ENCODE measurements around the gene CHRNB4. TPM values are rescaled to one million over a fixed set of nuclear protein-coding genes. Genes with fewer than 3 reads are reported as not detected.

The CHRNB4 gene
- total and polyA plus RNA-seq, 9 donors = 0.12 to 1.0 (median 0.25) TPM; not detected in 5

DNA sequence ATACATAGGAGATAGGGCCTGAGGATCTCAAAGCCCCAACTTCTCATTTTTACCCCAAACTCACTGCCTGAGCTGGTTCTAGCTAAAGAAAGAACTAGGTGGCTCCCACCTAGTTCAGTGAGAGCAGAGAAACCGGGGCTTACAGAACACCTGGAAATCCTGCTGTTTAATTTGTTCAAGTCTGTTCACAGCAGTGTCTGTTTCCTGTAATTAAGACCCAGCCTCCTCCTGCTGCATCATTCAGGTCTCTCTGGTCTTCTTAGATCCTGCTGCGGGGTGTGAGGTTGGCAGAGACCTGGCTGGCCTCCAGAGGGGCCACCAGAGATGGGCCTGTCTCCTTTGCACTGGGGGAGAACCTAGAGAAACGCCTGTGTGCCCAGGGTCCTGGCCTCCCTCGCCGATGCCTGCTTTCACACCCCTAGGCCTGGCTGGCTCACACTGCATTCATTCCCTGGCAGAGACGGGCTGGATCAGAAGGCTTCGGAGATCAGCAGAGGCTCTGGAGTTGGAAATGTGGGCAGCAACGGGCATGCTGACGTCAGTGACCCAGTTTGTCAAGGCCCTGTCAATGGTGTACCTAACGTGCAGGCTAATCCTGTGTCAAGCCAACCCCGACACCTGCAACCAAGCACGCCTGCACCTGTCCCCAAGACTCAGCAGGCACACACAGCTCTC, 15.3 kb downstream of the CHRNB4 start:
- no peaks in the 10 kb centered on the region for H3K4me1 ChIP-seq (ENCODE audit: insufficient read depth)
- intact Hi-C loops (cut with DNase I) = loop anchor here in 3 of 4 donors (5.0 to 10.0 kb wide), 4 partner anchors 77 to 559 kb away; no protein-coding TSS in a partner anchor

GRCh38 chr15:78624651-78625590, 16.1 kb downstream of the CHRNB4 start:
- Histone ChIP-seq H3K27ac (no peak overlapping the region), H3K4me3 (no peak overlapping the region), H3K9me3 (no peaks in the 10 kb centered on the region), H3K36me3 (no peaks in the 10 kb centered on the region), H3K27me3 (no peaks in the 10 kb centered on the region), H3K4me1 (ENCODE audit: insufficient read depth) (peaks cover under 1% of the 10 kb centered on the region)
- WGBS, 3 donors = 83 to 88% (median 84%) methylated on average over 17 of the region's 17 CpGs
- DNase-seq = no peak
- intact Hi-C loops (cut with DNase I) = loop anchor here in 3 of 4 donors (5.0 to 10.0 kb wide), 4 partner anchors 77 to 560 kb away; no protein-coding TSS in a partner anchor
- TF ChIP-seq POLR2A (IDR thresholded peaks at IDR 0.05) = no peak
- no peak for TF ChIP-seq EP300 (IDR thresholded peaks at IDR 0.05)
- TF ChIP-seq, protein P1, sequence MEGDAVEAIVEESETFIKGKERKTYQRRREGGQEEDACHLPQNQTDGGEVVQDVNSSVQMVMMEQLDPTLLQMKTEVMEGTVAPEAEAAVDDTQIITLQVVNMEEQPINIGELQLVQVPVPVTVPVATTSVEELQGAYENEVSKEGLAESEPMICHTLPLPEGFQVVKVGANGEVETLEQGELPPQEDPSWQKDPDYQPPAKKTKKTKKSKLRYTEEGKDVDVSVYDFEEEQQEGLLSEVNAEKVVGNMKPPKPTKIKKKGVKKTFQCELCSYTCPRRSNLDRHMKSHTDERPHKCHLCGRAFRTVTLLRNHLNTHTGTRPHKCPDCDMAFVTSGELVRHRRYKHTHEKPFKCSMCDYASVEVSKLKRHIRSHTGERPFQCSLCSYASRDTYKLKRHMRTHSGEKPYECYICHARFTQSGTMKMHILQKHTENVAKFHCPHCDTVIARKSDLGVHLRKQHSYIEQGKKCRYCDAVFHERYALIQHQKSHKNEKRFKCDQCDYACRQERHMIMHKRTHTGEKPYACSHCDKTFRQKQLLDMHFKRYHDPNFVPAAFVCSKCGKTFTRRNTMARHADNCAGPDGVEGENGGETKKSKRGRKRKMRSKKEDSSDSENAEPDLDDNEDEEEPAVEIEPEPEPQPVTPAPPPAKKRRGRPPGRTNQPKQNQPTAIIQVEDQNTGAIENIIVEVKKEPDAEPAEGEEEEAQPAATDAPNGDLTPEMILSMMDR (IDR thresholded peaks at IDR 0.05) = no peak

More for the DNA sequence above, 15.3 kb downstream of the CHRNB4 start:
- H3K9me3 ChIP-seq = no peaks in the 10 kb centered on the region
- no peaks in the 10 kb centered on the region for H3K27me3 ChIP-seq
- TF ChIP-seq EP300 (IDR thresholded peaks at IDR 0.05) (no peak), POLR2A (IDR thresholded peaks at IDR 0.05) (no peak)
- TF ChIP-seq, protein P1 (IDR thresholded peaks at IDR 0.05) = no peak
- no peaks in the 10 kb centered on the region for H3K36me3 ChIP-seq
- WGBS, 3 donors = 79 to 84% (median 79%) methylated on average over 12 of the region's 12 CpGs
- no peak overlapping the region for H3K27ac ChIP-seq
- DNase-seq = no peak
- H3K4me3 ChIP-seq = no peak overlapping the region

DNA sequence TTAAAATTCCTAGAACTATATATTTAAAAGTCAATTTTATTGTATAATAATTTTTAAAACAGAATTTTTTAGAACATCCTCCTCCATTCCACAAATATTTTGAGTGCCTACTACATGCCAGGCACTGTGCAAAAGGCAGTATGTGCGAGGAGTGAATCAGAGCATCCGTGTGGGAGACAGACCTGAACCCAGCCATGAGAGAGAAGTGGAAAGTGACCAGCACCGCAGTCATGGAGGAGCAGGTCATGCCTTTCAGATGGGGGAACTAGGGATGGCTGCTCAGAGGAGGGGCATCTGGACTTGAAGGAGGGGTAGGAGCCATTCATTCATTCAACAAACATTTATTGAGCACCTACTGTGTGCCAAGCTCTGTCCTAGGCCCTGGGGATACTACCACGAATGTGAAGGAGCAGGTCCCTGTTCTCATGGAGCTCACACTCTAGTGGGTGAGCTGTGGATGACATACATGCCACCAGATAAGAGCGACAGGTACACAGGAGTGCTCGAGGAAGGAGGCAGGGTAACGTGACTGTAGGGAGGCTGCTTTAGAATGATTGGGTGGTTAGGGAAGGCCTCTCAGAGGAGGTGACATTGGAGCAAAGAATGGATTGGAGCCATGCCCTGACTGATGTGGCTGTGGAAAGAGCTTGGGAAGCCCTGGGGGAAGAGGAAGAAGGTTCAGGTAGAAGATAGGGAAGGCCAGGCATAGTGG, 17.1 kb downstream of the CHRNB4 start:
- Histone ChIP-seq H3K27ac (no peak overlapping the region), H3K9me3 (no peaks in the 10 kb centered on the region), H3K4me1 (ENCODE audit: insufficient read depth) (peaks cover 2% of the 10 kb centered on the region), H3K36me3 (no peaks in the 10 kb centered on the region), H3K4me3 (no peak overlapping the region), H3K27me3 (no peaks in the 10 kb centered on the region)
- no peak for DNase-seq
- TF ChIP-seq, protein P1 (IDR thresholded peaks at IDR 0.05) = no peak
- TF ChIP-seq POLR2A (IDR thresholded peaks at IDR 0.05) (no peak), EP300 (IDR thresholded peaks at IDR 0.05) (no peak)
- intact Hi-C loops (cut with DNase I) = loop anchor here in 2 of 4 donors (10.0 kb wide), 2 partner anchors 81 to 561 kb away; no protein-coding TSS in a partner anchor
- 79 to 87% (median 81%) methylated on average over 7 of the region's 7 CpGs for WGBS, 3 donors
